SJCRH30 (cell line): ENCODE data around the gene ABHD5. TPM values are rescaled to one million over a fixed set of nuclear protein-coding genes. Genes with fewer than 3 reads are reported as not detected.

ENCODE experiments used
- total RNA-seq: library from RNA; depleted of rRNA; stranded (reverse); fragments of >200 nt; shearing (Covaris generic); gene quantifications from 2 replicates; pipeline ENCODE4 v1.2.3, GENCODE V29; 2014; rRNA removed

The ABHD5 gene
- total RNA-seq, 1 experiment from 2014 or later, result 11.2 TPM

Other genes starting within 250 kb of the ABHD5 start
- 8.5 and 8.9 TPM in 2 replicates for gene ANO10, start 68.9 kb upstream of the ABHD5 start, total RNA-seq